SK-N-SH treated with all-trans-retinoic acid at 6 μM for 48 hours (cell line): ENCODE results near the gene ZBTB7A.

Experiments used
- ARNTL ChIP-seq: fragments of 450-650 bp; formaldehyde crosslinking; IDR thresholded peaks from 2 replicates; pipeline ENCODE4 v1.5.0; 2020; ENCODE audit warnings: low read depth, mild to moderate bottlenecking, moderate library complexity, borderline replicate concordance
- GLIS3 ChIP-seq: fragments of 250-450 bp; sonication (Bioruptor Pico); IDR thresholded peaks from 2 replicates; pipeline ENCODE4 v1.5.0; 2020; ENCODE audit warnings: mild to moderate bottlenecking, moderate library complexity
- TCF4 ChIP-seq: fragments of 250-450 bp; sonication (Bioruptor Pico); IDR thresholded peaks from 2 replicates; pipeline ENCODE4 v1.8.0; 2021; ENCODE audit warnings: mild to moderate bottlenecking, moderate library complexity, borderline replicate concordance
- ZC3H10 ChIP-seq: fragments of 250-450 bp; sonication (Bioruptor Pico); IDR thresholded peaks from 2 replicates; pipeline ENCODE4 v1.5.1; 2021; ENCODE audit warnings: mild to moderate bottlenecking, moderate library complexity
- ZFP3 ChIP-seq: fragments of 250-450 bp; sonication (Bioruptor Pico); IDR thresholded peaks from 2 replicates; pipeline ENCODE4 v1.5.0; 2020; ENCODE audit warnings: mild to moderate bottlenecking, moderate library complexity
- ZNF8 ChIP-seq: fragments of 450-650 bp; formaldehyde crosslinking; IDR thresholded peaks from 2 replicates; pipeline ENCODE4 v1.5.0; 2020; ENCODE audit warnings: mild to moderate bottlenecking, moderate library complexity
- TF ChIP-seq, protein P1 (sequence below): fragments of 250-450 bp; sonication (Bioruptor Pico); IDR thresholded peaks from 2 replicates; pipeline ENCODE4 v1.5.1; 2021; ENCODE audit warnings: mild to moderate bottlenecking, moderate library complexity

DNA sequence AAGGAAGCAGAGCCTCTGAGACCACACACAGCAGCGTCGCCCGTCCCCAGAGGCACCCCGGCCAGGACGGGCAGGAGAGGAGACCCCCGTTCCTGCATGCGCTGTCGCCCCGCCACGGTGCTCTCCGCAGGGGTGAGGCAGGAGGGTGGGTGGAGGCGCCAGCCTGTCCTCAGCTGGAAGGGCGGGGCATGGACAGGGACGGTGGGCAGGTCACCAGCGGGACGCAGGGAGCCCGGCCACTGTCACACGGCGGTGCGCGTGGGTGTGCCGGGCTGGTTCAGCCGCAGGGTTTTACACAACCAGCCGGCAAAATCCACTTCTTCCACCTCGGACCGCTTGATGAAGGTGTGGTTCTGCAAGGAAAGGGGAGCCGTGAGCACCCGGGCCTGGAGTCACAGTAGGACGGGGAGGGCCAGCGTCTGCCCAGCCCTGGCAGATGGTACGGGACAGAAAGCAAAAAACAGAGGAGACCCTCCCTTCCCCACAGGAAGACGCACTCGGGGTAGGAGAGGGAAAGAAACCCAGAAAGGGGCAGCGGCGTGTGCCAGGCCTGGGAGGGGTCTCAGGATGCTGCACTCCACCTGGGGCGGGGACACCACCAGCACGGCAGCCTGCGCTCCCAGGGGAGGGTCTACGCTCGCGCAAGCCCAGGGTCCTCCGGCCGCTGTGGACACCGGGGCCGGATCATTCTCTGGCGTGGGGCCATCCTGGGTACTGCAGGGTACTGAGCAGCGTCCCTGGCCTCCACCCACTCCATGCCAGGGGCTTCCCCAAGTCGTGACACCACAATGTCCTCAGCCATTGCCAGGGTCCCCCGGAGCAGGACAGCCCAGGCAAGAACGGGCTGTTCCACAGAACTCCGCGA lies 23.9 kb upstream of the ZBTB7A start:
- TF ChIP-seq ZNF8 (CRISPR knock-in tag) = no peak
- TF ChIP-seq ZC3H10 (CRISPR knock-in tag) = no peak
- no peak for TF ChIP-seq GLIS3 (CRISPR knock-in tag)
- TF ChIP-seq, protein P1, sequence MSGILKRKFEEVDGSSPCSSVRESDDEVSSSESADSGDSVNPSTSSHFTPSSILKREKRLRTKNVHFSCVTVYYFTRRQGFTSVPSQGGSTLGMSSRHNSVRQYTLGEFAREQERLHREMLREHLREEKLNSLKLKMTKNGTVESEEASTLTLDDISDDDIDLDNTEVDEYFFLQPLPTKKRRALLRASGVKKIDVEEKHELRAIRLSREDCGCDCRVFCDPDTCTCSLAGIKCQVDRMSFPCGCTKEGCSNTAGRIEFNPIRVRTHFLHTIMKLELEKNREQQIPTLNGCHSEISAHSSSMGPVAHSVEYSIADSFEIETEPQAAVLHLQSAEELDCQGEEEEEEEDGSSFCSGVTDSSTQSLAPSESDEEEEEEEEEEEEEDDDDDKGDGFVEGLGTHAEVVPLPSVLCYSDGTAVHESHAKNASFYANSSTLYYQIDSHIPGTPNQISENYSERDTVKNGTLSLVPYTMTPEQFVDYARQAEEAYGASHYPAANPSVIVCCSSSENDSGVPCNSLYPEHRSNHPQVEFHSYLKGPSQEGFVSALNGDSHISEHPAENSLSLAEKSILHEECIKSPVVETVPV = no peak
- TF ChIP-seq ZFP3 (CRISPR knock-in tag) = no peak
- TF ChIP-seq TCF4 (CRISPR knock-in tag) = no peak
- TF ChIP-seq ARNTL (CRISPR knock-in tag) = no peak
